GM13976 (cell line): ENCODE measurements around the gene DAZAP1.

ENCODE experiments used
- DNase-seq: peaks from one replicate; pipeline ENCODE4 v3.0.0; 2012; ENCODE audit warnings: low spot score
- CTCF ChIP-seq: IDR thresholded peaks from 2 replicates; pipeline ENCODE4 v1.5.1; 2012; ENCODE audit warnings: borderline replicate concordance, mild to moderate bottlenecking; ENCODE audit not compliant: insufficient read depth; ENCODE audit errors: extremely low read depth, missing control alignments, control extremely low read depth
- in situ Hi-C: fragments of 300-500 bp; cut with MboI; formaldehyde crosslinking; loops from one replicate; pipeline ENCODE4 v1.12.0; 2022; ENCODE audit warnings: low sequenced_read_pairs, mixed read lengths, inconsistent platforms; ENCODE audit not compliant: unreplicated experiment

Gene DAZAP1

DNA sequence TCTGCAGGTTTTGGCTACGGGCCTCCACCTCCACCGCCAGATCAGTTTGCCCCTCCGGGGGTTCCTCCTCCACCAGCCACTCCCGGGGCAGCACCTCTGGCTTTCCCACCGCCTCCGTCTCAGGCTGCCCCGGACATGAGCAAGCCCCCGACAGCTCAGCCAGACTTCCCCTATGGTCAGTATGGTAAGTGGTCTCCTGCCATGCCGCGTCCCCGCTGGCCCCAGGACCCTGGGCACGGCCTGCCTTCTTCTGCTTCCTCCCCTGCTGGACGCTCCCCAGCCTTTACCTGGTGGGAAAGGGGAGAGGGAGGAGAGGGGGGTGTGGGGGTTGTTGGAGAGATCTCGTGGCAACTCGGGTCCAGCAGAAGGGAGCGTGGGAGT, 25.1 kb downstream of the DAZAP1 start:
- no peak for TF ChIP-seq CTCF
- no peak for DNase-seq
- in situ Hi-C loops: no loop called here

GRCh38 chr19:1433119-1434039, 26.0 kb downstream of the DAZAP1 start:
- no peak for DNase-seq
- in situ Hi-C loops: no loop called here
- no peak for TF ChIP-seq CTCF

DNA sequence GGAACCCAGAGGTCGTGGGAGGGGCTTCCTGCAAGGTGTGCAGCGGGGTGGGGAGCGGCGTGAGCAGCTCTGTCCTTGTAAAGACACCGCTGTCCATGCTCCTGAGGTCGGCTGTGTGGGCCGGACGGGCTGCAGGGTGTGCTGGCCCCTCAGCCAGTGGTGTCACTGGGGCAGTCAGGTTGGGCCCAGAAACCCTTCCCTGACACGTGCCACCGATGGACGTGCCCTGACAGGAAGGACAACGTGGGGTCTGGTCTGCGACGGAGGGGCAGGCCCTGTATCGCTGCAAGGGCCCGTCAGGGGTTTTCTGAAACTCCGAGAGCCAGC, 26.6 kb downstream of the DAZAP1 start:
- no peak for TF ChIP-seq CTCF
- no peak for DNase-seq
- in situ Hi-C loops: no loop called here

DNA sequence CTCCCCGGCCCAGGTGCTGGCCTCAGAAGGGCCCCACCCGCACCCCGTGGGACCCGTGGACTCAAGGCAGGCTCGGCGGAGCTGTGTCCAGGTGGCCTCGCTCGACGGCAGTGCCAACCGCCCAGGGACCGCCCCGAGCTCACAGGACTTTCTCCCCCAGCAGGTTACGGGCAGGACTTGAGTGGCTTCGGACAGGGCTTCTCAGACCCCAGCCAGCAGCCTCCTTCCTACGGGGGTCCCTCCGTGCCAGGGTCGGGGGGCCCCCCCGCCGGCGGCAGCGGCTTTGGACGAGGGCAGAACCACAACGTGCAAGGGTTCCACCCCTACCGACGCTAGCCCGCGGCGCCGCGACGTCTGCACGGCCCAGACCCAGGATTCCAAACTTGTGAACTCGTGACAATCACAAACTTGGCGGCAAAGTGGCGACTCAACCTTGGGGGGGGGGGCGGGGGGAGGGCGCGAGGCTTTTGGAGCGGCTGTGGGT, 27.2 kb downstream of the DAZAP1 start:
- no peak for TF ChIP-seq CTCF
- DNase-seq: no peak
- in situ Hi-C loops: no loop called here

DNA sequence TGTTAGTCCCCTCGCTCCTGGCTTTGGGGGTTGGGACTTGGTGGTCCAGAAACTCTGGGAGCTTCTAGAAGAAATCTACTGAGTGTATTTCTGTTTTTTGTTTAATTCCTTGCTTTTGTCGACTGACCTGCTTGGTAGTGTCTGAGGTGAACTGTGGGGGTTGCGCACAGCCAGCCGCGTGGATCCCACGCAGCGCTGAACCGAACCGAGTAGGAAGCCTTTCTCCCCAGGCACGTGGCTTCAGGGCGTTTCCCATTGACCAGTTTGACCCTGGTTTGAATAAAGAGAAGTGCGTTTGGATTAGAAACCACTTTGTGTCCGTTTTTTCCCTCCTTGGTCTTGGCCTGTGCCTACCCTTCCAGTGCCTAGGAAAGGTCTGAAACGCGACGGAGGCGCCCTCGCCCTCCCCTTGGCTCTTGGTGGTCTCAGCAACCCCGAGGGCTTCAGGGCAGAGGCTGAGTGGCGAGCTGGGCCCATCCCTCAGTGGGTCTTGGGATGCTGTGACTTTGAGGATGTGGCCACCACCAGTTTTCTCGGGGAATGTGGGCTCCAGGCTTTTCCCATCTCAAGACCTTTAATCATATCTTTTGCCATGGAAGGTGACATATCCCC, 28.1 kb downstream of the DAZAP1 start:
- in situ Hi-C loops: no loop called here
- DNase-seq: no peak

GRCh38 chr19:1437609-1438008, 30.2 kb downstream of the DAZAP1 start:
- in situ Hi-C loops: no loop called here
- DNase-seq: no peak
- TF ChIP-seq CTCF: no peak

More for the DNA sequence above, 28.1 kb downstream of the DAZAP1 start:
- TF ChIP-seq CTCF: no peak
